ENCODE measurements around the gene ELP5.

Gene ELP5, protein sequence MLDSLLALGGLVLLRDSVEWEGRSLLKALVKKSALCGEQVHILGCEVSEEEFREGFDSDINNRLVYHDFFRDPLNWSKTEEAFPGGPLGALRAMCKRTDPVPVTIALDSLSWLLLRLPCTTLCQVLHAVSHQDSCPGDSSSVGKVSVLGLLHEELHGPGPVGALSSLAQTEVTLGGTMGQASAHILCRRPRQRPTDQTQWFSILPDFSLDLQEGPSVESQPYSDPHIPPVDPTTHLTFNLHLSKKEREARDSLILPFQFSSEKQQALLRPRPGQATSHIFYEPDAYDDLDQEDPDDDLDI

DNA sequence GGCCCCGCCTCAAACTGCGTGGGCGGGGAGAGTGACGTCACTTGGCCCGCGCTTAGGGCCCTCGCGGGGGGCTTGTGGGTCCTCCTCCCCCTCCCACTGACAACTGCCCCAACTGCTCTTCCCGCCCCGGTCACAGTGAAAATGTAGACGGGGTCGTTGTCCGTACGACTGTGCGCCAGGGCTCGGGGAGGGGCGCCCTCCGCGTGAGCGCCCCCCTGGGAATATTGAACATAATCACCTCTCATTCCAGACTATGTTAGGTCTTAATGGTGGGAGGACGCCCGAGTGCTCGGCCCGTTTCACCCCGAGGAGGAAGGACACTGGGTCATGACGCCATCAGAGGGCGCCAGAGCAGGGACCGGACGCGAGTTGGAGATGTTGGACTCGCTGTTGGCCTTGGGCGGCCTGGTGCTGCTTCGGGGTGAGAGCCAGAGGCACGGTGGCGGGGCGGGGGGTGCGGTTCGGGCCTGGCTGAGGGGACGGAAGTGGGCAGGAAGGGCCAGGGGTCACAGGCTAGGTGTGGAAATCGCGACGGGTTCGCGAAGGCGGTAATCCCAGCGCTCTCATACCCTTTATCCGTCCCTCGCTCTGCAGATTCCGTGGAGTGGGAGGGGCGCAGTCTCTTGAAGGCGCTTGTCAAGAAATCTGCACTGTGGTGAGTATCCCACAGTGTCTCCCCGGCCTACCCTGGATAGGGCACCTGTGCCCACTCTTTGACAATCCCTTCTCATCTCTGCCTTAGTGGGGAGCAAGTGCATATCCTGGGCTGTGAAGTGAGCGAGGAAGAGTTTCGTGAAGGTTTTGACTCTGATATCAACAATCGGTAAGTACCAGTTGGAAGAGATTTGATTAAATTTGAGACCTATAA is at the start of gene ELP5:
Gene ELP5, plus strand, starts transcription at position 40 of the 868 bp plus-strand sequence. Its CDS starts 336 bp downstream, at position 376.
- DNase-seq = peak; percentile 27 to 83

DNA sequence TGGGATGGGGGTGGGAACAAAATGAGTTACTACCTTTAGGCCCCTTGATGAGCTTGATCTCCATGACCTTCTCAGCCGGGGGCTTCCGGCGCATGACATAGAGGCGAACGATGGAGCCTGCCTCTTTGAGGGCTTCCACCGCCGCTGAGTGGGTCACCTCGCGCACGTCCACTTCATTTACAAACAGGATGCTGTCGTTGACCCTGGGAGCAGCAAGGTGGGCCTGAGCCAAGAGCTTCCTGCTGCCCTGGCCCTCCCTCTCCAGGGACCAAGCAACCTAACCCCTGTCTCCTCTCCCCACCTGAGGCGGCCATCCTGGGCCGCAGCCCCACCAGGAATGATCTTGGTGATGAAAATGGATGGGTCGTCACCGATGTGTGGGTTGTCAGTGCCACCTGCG is 48.6 kb upstream of the ELP5 start:
- DNase-seq = no peak

DNA sequence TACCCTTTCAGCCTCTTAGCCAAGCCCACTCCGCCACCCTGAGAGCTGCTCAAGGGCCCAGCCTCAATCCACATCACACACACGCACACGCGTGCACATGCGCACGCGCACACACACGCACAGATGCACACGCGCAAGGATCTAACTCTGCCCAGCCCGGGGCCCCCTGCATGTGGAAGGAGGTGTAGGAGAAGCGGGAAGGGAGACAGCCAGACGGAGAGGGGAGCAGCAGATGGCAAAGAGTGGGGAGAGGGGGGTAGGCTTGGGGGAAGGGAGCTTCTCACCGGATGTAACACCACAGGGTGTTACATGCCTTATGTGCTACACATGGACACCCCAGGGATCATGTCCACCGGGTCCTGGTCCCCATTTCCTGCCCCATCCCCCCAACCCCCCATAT is 47.7 kb upstream of the ELP5 start:
- peak; percentile 58 to 87 for DNase-seq

DNA sequence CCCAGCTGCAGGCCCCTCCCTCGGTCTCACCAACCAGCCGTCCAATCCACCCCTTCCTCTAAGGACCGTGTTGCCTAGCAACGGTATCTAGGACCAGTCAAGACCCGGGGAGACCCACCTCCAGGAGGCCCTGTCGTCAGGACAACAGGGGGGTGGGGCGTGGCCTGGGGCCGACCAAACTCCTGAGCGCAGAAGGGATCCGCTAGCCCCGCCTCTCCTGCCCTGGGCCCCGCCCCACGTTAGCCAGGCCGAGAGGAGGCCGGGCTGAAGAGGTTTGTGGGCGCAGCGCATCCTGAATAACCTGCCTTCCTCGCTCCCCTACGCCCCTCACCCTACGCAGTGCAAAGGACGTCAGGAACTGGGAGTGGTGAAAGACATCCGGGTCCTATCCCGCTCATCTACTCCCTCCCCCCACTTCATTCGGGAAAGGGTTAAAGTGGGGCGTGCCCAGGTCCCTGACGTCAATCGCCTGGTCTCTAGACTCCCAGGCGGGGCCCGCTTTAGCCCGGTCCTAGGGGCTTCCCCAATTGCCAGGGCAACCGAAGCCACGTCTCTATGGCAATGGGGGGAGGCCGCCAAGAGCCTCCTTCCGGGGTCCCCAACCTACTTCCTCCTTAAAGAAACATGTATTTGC is 47.1 kb upstream of the ELP5 start:
- DNase-seq = peak; percentile 80 to 90

DNA sequence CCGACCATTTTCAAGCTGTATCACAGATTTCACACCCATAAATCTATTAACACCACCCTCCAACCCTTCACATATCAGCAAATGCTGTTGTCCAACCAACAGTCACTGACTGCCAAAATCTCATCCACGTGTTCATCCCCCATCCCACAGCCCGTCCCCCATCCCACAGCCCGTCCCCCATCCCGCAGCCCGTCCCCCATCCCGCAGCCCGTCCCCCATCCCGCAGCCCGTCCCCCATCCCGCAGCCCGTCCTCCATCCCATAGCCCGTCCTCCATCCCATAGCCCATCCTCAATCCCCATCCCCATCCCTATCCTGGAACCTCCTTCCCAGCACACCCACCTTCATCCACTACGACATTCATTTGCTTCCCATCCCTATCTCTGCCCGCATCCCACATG is 46.5 kb upstream of the ELP5 start:
- DNase-seq = no peak

DNA sequence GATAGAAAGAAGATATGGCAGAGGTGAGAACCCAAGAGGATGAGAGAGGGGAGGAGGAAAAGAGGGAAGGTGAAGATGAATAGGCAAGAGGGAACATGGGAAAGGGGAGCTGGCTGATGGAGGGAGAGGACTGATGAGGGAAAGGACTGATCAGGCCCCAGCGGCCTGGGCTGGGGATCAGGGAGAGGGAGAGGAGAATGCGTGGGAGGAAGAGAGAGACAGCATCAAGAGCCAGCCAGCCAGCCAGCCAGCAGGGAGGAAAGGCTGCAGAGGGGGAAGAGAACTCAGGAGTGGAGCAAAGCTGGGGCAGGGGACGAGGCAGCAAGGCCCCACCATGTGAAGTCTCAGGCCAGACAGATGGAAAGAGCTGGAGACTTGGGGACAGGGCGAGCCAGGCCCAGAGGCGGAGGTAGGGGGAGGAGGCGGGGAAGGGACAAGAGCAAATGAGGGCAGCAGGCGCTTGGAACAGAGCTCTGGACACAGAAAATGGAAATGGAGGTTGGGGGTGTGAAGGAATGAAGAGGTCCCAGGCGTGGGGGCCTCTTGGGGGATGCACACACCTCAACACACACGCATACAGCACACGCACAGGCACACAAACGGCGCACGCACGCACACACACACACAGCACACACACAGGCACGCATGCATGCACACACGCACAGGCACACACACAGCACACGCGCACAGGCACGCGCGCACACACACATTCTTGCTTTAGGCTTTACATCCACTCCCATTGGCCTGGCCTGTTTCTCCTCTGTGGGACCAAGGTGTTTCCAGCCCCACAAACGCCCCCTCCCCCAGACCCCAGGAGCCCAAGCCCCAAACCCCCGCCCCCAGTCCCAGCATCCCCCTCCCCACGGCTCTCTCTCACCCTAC is 44.7 kb upstream of the ELP5 start:
- DNase-seq = no peak

DNA sequence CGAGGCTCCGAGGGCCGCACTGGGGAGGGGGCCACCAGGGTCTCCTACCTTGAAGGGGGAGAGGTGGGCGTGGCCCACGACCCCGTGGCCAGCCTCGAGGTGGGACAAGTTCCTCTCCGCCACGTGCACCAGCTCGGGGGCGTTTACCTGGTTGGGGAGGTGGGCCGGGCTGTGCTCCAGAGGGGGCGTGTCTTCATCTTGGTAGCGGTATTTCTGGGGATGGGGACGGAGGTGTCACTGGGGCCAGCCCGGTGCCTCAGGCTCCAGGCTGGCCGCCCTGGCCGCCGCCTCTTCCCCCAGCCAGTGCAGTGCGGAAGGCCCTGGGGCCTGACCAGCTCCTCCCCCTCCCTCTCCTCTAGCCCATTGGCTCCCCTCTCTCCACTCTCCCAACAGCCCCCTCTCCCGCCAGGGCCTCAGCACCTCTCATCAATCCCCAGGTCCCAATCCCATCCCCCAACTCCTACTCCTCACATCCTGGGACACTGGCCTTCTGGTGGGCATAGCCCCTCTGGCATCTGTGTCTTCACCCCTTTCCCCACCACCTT is 43.9 kb upstream of the ELP5 start:
- no peak for DNase-seq

DNA sequence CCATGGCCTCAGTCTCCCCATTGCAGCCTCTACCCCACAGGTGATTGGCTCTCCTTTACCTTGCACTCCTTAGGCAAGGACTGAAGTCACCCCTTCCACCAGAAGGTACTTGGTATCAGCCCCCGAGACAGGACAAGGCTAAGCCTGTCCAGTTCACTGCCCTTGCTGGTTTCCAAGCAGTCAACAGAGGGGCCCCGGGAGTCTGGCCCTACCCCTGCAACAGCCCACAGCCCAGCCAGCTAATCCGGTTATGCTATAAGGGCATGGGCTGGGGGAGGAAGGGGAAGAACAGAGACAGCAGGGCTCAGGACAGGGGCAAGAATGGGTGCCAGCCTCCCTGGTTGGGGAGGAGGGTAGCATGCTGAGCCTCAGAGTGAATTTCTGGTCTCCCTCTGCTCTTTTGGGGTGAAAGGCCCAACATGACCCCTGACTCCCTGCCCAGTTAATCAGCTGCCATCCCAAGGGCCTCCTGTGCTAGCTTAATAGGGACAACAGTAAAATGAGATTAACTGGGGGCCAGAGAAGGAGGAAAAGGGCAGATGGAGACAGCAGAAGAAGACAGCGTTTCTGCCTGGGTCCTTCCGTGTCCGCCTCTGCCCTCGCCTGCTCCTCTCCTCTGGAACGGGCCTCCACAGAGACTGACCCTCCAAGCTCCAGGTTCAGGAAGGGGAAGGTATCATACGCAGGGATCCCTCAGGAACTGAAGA is 43.1 kb upstream of the ELP5 start:
- DNase-seq = no peak

DNA sequence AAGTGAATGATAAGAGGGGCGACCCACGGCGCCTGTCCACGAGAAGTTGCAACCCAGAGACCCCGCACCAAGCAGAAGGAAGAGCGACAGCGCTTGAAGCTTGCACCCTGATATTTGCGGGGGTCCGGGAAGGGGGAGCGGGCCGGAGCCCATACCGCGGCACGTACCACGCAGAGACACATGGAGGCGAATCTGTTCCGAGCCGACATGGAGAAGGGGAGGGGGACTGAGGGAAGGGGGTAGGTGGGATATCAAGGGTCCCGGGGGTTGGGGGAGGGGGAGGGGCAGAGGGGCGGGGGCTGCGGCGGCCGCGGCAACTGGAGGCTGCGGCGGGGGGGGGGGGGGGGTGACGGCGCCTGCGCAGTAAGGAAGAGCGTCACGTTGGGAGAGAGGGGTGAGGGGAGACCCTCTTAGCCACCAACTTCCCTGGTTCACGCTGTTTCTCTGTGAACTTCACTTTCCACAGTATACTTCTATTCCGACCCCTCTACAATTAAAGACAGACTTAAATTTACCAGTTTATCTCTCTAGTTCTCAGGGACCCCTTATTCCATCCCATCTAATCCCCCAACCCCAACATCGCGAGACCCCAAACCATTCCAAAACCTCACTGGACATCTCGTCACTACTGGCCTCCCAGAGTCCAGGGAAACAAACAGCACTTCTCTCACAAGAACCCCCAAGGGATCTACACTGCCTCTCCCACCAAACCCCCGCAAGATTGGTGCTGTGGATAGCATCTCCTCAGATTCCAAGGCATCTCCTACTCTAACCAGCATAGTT is 40.3 kb upstream of the ELP5 start:
- DNase-seq = no peak

DNA sequence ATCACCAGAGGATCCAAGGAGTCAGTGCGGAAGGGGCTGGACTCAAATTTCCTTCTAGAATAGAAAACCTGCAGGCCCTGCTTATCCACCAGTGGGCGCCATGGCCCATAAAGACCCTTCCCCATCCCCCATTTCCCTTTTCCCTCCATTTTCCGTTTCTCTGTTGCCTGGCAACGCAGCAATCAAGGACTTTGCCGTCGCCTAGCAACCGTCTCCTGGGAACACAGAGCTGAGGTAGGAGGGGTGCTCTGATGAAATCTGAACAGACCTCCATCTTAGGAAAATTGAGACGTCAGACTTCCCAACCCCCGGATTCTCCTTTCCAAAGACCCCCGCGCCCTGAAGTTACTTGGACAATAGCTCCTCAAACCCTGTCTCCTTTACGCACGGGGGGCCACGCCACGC is 38.1 kb upstream of the ELP5 start:
- peak; percentile 79 to 90 for DNase-seq

DNA sequence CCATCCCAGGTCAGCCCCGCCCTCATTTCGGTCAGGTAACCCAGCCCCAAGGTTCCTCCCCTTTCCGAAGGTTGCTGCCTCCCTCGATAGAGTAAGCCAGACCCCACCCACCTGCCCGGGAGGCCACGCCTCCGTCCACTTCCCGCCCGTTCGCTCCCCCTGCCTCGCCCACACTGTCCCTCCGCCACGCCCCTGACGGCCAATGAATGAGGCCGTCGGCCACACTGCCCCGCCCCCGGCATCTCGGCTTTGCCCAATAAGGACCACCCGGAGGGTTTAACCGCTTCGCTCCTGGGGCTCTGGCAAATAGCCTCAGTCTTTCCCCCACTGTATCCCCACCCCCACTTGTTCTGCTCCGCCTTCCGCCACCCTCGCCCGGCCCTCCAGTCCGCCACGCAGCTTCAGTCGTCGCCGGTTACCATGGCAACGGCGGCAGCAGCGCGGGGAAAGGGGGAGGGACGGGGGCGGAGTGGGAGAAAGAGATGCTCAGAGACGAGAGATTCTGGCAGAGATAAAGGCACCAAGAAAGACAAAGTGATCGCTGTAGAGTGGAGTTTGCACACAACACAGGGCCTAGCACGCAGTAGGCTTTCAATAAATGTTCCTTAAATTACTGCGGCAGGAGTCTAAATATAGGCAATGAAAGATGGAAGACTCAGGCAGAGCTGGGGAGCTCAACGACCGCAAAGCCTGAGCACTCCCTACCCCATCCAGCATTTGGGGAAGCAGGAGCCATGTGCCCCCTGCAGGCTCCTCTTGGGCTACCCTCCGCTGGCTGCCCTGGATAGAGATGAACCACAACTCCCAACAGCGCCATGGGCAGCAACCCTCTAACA is 37.5 kb upstream of the ELP5 start:
- DNase-seq = peak; percentile 82 to 93

DNA sequence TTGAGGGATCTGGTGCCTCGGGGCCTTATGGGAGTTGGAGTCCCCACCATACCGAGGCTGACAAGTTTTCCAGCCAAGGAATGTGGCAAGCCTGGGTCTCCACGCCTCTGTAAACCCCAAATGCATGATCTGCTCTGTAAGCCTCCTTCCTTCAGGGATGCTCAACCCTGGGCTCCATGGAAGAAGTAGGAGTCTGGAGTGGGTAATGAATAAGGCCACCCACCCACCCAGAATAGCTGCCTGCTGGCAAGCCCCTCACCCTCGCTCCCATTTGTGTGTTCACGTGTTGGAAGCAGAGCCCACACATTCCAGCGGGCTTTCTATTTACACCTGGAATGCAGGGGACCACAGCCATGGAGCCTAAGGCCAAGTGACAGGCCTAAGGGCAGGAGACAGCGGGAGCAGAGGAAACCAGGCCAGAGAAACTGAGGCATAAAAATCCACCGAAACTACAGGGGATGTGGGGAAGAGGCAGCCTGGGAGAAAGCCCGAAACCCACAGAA is 36.8 kb upstream of the ELP5 start:
- DNase-seq = no peak

DNA sequence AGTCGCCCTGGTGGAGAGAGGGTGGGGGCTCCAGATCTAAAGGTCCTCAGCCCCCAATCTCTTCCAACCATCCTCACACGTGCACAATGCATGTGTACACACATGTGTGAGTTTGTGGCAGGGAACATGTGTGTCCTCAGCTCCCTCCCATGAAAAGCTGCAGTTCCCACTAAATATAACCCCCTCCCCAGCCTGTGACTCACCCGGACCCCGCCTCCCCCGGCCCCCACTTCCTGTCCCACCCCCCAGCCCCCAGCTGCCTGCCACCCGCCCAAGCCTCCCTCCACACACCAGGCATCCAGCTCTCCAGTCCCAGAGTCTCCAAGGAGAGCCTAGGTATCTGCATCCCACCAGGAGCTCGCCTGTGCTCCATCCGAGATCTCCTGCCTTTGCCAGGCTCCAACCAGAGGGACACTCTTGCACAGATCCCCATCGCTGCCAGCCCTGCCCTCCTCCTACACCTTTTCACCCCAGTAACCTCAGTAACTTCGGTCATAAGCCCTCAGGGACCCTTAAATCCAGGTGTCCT is 36.3 kb upstream of the ELP5 start:
- DNase-seq = no peak

DNA sequence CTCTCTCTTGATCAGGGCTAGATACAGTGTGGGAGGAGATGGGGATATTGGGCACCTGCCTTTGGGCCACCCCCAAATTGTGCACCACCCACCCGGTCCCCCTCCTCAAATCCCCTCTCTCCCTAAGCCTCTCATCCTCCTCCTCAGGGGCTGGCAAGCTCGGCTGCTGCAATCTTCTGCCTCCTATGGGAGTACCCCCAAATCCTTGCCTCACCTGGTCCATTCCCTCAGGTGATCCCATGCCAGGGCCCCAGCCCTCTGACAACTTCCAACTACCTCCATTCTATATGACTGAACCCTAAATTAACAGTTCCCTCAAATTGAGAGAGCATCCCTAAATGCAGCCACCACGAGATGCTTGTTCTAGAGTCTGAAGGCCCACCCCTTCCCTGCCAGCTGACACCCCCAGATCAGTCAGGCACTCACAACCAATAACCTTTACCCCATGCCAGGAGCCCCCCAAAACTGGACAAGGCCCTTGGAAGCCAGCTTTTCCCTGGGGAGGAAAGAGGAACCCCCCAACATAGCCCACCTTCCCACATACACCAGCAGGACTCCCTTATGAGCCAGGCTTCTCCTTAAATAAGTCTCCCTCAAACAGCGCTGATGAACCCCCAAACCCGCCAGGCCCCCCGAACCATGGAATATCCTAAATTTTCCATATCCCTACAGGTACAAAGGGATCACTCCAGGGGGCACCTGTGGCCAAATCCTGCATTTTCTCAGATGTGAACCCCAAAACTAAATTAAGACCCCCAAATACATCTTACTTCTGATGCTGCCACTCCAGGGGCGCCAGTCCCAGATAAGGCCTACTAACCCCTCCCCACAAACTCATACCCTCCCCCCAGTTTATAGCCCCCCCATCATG is 35.5 kb upstream of the ELP5 start:
- no peak for DNase-seq

DNA sequence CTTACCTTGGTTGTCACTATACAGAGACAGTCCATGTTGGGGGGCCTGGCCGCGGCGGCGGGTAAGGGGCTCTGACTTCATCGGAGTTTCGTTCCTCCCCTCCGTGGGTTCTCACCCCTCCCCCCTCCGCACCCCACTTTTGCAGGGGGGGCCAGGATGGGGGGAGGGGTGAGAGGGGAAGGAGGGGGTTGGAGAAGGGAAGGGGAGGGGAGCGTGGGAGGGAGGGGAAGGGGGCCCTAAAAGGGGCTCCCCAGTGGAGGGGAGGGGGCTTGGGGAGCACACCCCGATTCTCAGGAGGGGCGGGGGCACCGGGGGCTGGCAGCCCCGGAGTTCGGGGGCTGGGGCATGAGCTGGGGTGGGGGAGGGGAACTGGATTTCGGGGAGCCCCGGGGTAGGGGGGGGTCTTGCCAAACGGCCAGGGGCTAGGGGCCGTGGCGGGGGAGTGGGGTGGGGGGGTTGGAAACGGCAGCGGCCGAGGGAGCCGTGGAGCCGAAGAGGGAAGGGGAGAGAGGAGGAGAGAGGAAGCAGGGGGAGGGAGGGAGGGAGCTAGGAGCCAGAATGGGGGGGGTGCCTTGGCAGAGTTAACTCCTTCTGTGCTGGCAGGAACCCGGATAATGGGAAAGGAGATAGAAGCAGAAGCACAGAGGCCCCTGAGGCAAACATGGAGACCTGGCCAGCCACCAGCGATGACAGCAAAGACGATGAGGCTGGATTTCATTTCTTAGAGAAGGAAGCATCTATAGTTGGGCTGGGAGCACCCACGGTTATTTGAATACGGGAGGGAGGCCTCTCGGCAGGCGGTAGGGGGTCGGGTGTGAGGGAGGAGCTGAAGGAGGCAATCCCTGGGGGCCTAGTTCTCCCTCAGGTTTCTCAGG is 34.7 kb upstream of the ELP5 start:
- no peak for DNase-seq

DNA sequence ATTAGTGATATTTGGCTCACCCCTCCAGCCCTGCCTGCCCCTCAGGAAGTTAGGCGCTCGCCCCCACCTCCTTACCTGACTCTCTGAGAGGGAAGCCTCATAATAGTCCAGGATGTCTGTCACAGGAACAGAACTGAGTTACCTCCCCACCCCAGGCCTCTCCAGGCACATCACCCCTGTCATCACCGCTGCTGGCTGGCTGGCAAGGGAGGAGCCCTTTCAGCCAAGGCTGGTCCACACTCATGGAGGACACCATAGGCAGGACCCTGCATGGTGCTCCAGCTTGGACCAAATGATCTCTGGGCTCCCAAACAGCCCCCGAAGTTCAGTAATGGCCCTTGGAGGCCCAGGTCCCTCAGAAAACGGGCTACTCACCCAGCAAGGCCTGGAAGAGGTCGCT is 33.8 kb upstream of the ELP5 start:
- DNase-seq = no peak

DNA sequence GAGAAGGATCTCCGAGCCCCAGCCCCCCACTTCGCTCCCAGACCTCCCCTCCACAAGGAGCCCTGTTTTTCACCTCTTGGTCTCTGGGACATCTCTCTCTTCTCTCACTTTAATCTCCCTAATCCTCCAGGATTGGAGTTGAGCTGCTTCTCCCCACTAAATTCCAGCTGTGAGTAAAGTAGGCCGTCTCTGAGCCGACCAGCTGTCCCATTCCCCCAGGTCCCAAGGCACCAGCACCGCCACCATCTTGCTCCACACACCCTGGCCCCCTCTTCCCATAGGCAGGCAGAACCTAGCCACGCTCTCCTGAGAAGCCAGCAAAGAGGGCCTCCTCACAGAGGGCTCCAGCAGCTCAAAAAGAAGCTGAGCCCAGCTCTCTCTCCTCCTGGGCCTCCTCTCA is 33.3 kb upstream of the ELP5 start:
- DNase-seq = peak; percentile 19 to 61
